Stomach (tissue), 9 donors: ENCODE measurements around the gene KCNK7. TPM values are rescaled to one million over a fixed set of nuclear protein-coding genes. Genes with fewer than 3 reads are reported as not detected.

Source experiments
- DNase-seq, 2 donors: peaks; one replicate each; pipeline versions ENCODE4 v3.0.0 to v3.0.0-alpha.2; 2013 to 2019
- H3K27ac ChIP-seq, 5 donors: fragments of 200-600 bp in 4 of 5; sonication (generic) in 4 of 5; one replicate each; pipeline ENCODE4 v1.5.1; 2013 to 2019; ENCODE audit warnings: mild to moderate bottlenecking in 1 of 5, moderate library complexity in 1 of 5
- H3K27me3 ChIP-seq, 3 donors: fragments of 200-600 bp; sonication (generic); one replicate each; pipeline ENCODE4 v1.5.1; 2017 to 2019; ENCODE audit warnings: mixed run types in 1 of 3
- H3K36me3 ChIP-seq, 4 donors: fragments of 200-600 bp; sonication (generic); 1 replicate in 3 of 4; 2 replicates in 1 of 4; pipeline ENCODE4 v1.5.1; 2016 to 2019
- H3K4me1 ChIP-seq, 4 donors: fragments of 200-600 bp; sonication (generic); one replicate each; pipeline ENCODE4 v1.5.1; 2016 to 2019
- H3K4me3 ChIP-seq, 4 donors: fragments of 200-600 bp; sonication (generic) in 3 of 4; one replicate each; pipeline ENCODE4 v1.5.1; 2016 to 2019; ENCODE audit warnings: mild to moderate bottlenecking in 1 of 4
- H3K9me3 ChIP-seq, 4 donors: fragments of 200-600 bp; sonication (generic); one replicate each; pipeline ENCODE4 v1.5.1; 2016 to 2019
- CTCF ChIP-seq, 7 experiments: fragments of 450-650 bp in 4 of 7; fragments of 200-600 bp in 3 of 7; sonication (generic) in 3 of 7; IDR thresholded peaks; one replicate each; pipeline ENCODE4 v1.5.1; 2016 to 2019; ENCODE audit warnings: antibody characterized with exemption in 7 of 7, control low read depth in 2 of 7, mild to moderate bottlenecking in 1 of 7
- EP300 ChIP-seq: sonication (generic); formaldehyde crosslinking; IDR thresholded peaks from one replicate; pipeline ENCODE4 v1.6.1; 2017; ENCODE audit warnings: antibody characterized with exemption
- POLR2A ChIP-seq, 4 donors: fragments of 450-650 bp; IDR thresholded peaks; one replicate each; pipeline ENCODE4 v1.6.1; 2016; ENCODE audit warnings: antibody characterized with exemption in 4 of 4, control low read depth in 2 of 4, mild to moderate bottlenecking in 1 of 4, moderate library complexity in 1 of 4
- POLR2AphosphoS5 ChIP-seq, 3 donors: sonication (generic); formaldehyde crosslinking; IDR thresholded peaks; one replicate each; pipeline ENCODE4 v1.6.1; 2016; ENCODE audit warnings: antibody characterized with exemption in 3 of 3
- WGBS, 5 donors: extraction: QIAGEN DNeasy Blood & Tissue Kit in 3 of 5; methylation state at CpG; one replicate each; pipeline versions ENCODE4 v1.1.5 to v1.1.7; 2013 to 2018; 5-methylcytosine and 5-hydroxymethylcytosine counted together
- intact Hi-C: fragments of 100-400 bp; cut with DNase I; formaldehyde crosslinking; loops from one replicate; pipeline ENCODE4 v1.15.1; 2023; ENCODE audit warnings: low total_unique reads
- polyA plus RNA-seq, 3 donors: library from polyadenylated mRNA; stranded (reverse); fragments of 200-250 nt; gene quantifications; one replicate each; pipeline ENCODE4 v1.2.3, GENCODE V29; 2013
- total RNA-seq, 5 donors: library from RNA; depleted of rRNA; stranded (reverse); fragments of >200 nt; gene quantifications; one replicate each; pipeline versions ENCODE4 v1.1.0 to v1.2.3, GENCODE V29; 2014 to 2016
- donor health status: healthy with polysubstance abuse.
- donor health status: Bipolar disorder and iron deficiency.
- donor health status: healthy.

Gene KCNK7
- total and polyA plus RNA-seq, 8 donors = 0.58 to 5.8 (median 3.0) TPM; not detected in 4

- TF ChIP-seq POLR2A (IDR thresholded peaks at IDR 0.05) (no peak), POLR2AphosphoS5 (IDR thresholded peaks at IDR 0.05) (no peak), EP300 (no peak), CTCF (IDR thresholded peaks at IDR 0.05) (no peak)
- Histone ChIP-seq H3K27ac (no peak overlapping the region), H3K9me3 (no peaks in the 10 kb centered on the region), H3K4me3 (no peak overlapping the region), H3K36me3 (peaks cover 72 to 100% (median 99%) of the 10 kb centered on the region in 4 donors), H3K27me3 (no peaks in the 10 kb centered on the region), H3K4me1 (peaks cover 0 to 14% (median 6%) of the 10 kb centered on the region in 4 donors)
- 91 to 95% (median 93%) methylated on average over 21 to 25 of the region's 25 CpGs for WGBS, 5 donors
- no peak for DNase-seq
- intact Hi-C loops = loop anchor here (10.0 kb wide), 1 partner anchor 81 kb away; no protein-coding TSS in a partner anchor
These were observed 28.4 kb upstream of the KCNK7 start for GRCh38 chr11:65623852-65624616.

- no peak overlapping the region for H3K4me3 ChIP-seq
- no peaks in the 10 kb centered on the region for H3K9me3 ChIP-seq
- no peak for TF ChIP-seq POLR2AphosphoS5 (IDR thresholded peaks at IDR 0.05)
- H3K27ac ChIP-seq = no peak overlapping the region
- H3K27me3 ChIP-seq = no peaks in the 10 kb centered on the region
- intact Hi-C loops = loop anchor here (10.0 kb wide), 1 partner anchor 82 kb away; no protein-coding TSS in a partner anchor
- H3K4me1 ChIP-seq = peaks cover 0 to 22% (median 6%) of the 10 kb centered on the region in 4 donors
- 88 to 94% (median 92%) methylated on average over 8 to 14 of the region's 14 CpGs for WGBS, 5 donors
- peaks cover 70 to 100% (median 99%) of the 10 kb centered on the region in 4 donors for H3K36me3 ChIP-seq
- no peak for DNase-seq
These were observed 27.6 kb upstream of the KCNK7 start for GRCh38 chr11:65623177-65623576.

GRCh38 chr11:65622011-65622410, 26.4 kb upstream of the KCNK7 start:
- H3K9me3 ChIP-seq = no peaks in the 10 kb centered on the region
- H3K27me3 ChIP-seq = no peaks in the 10 kb centered on the region
- 89 to 96% (median 95%) methylated on average over 13 to 16 of the region's 16 CpGs for WGBS, 5 donors
- H3K27ac ChIP-seq = no peak overlapping the region
- H3K4me3 ChIP-seq = no peak overlapping the region
- no peak for TF ChIP-seq POLR2A (IDR thresholded peaks at IDR 0.05)
- no peak for DNase-seq
- H3K4me1 ChIP-seq = peaks cover 5 to 31% (median 16%) of the 10 kb centered on the region in 4 donors
- peaks cover 66 to 100% (median 99%) of the 10 kb centered on the region in 4 donors for H3K36me3 ChIP-seq
- intact Hi-C loops = loop anchor here (10.0 kb wide), 1 partner anchor 83 kb away; no protein-coding TSS in a partner anchor

- TF ChIP-seq CTCF (IDR thresholded peaks at IDR 0.05) (no peak), EP300 (no peak), POLR2AphosphoS5 (IDR thresholded peaks at IDR 0.05) (no peak)
- no peak for DNase-seq
- intact Hi-C loops = loop anchor here (10.0 kb wide), 1 partner anchor 83 kb away; no protein-coding TSS in a partner anchor
These were observed 25.9 kb upstream of the KCNK7 start for GRCh38 chr11:65621460-65621859.

GRCh38 chr11:65620666-65621065, 25.1 kb upstream of the KCNK7 start:
- Histone ChIP-seq H3K27ac (no peak overlapping the region), H3K4me1 (peaks cover 15 to 34% (median 21%) of the 10 kb centered on the region in 4 donors), H3K27me3 (no peaks in the 10 kb centered on the region), H3K9me3 (no peaks in the 10 kb centered on the region), H3K36me3 (peaks cover 59 to 89% (median 87%) of the 10 kb centered on the region in 4 donors), H3K4me3 (no peak overlapping the region)
- 91 to 93% (median 92%) methylated on average over 15 to 19 of the region's 19 CpGs for WGBS, 5 donors
- DNase-seq = no peak
- intact Hi-C loops = loop anchor here (10.0 kb wide), 1 partner anchor 84 kb away; no protein-coding TSS in a partner anchor
- TF ChIP-seq POLR2A (IDR thresholded peaks at IDR 0.05) = no peak
- TF ChIP-seq POLR2AphosphoS5 (IDR thresholded peaks at IDR 0.05) = no peak
- TF ChIP-seq EP300 = no peak

More at GRCh38 chr11:65621460-65621859, 25.9 kb upstream of the KCNK7 start:
- peaks cover 61 to 97% (median 94%) of the 10 kb centered on the region in 4 donors for H3K36me3 ChIP-seq
- no peaks in the 10 kb centered on the region for H3K27me3 ChIP-seq
- WGBS, 5 donors = 93 to 96% (median 93%) methylated on average over 14 of the region's 14 CpGs
- H3K27ac ChIP-seq = no peak overlapping the region
- no peaks in the 10 kb centered on the region for H3K9me3 ChIP-seq
- H3K4me3 ChIP-seq = no peak overlapping the region
- H3K4me1 ChIP-seq = peaks cover 11 to 37% (median 20%) of the 10 kb centered on the region in 4 donors
